Parathyroid adenoma (tissue), 2 donors: Measurements from ENCODE around the gene FCHO2.
"Not testable (repeated sequence)": the region's sequence is repeated elsewhere in the genome, so short reads cannot be mapped to it uniquely, and the experiment has no call there.

ENCODE experiments used
- H2AFZ ChIP-seq: fragments of 300-600 bp; sonication (generic); one replicate; pipeline ENCODE4 v1.7.0; 2017; ENCODE audit warnings: antibody characterized with exemption, mild to moderate bottlenecking
- H3K27ac ChIP-seq: fragments of 300-600 bp; sonication (generic); one replicate; pipeline ENCODE4 v1.7.0; 2017
- H3K27me3 ChIP-seq: fragments of 300-600 bp; sonication (generic); one replicate; pipeline ENCODE4 v1.7.0; 2017; ENCODE audit warnings: low read length; ENCODE audit not compliant: control insufficient read depth, insufficient read depth
- H3K36me3 ChIP-seq: fragments of 300-600 bp; sonication (generic); one replicate; pipeline ENCODE4 v1.7.0; 2017; ENCODE audit warnings: low read length; ENCODE audit not compliant: control insufficient read depth, insufficient read depth
- H3K4me1 ChIP-seq: fragments of 300-600 bp; sonication (generic); one replicate; pipeline ENCODE4 v1.7.0; 2017; ENCODE audit warnings: control low read depth
- H3K4me2 ChIP-seq: fragments of 300-600 bp; sonication (generic); one replicate; pipeline ENCODE4 v1.7.0; 2017; ENCODE audit warnings: low read length
- H3K4me3 ChIP-seq: fragments of 300-600 bp; sonication (generic); one replicate; pipeline ENCODE4 v1.7.0; 2017; ENCODE audit warnings: low read depth, low read length
- H3K79me2 ChIP-seq: fragments of 300-600 bp; sonication (generic); one replicate; pipeline ENCODE4 v1.7.0; 2017; ENCODE audit warnings: control low read depth
- H3K9ac ChIP-seq: fragments of 300-600 bp; sonication (generic); one replicate; pipeline ENCODE4 v1.7.0; 2017; ENCODE audit warnings: mild to moderate bottlenecking
- H3K9me3 ChIP-seq: fragments of 300-600 bp; sonication (generic); one replicate; pipeline ENCODE4 v1.7.0; 2017; ENCODE audit warnings: low read length; ENCODE audit not compliant: control insufficient read depth
- CTCF ChIP-seq: fragments of 300-600 bp; sonication (generic); IDR thresholded peaks from one replicate; pipeline ENCODE4 v1.7.0; 2017; ENCODE audit warnings: antibody characterized with exemption, mild to moderate bottlenecking
- donor health status: primary hyperparathyroidism.

The FCHO2 gene

GRCh38 chr5:72999916-73000315, 44.1 kb downstream of the FCHO2 start:
- Histone ChIP-seq H3K27ac (no peak overlapping the region), H2AFZ (no peak overlapping the region), H3K9ac (no peak overlapping the region), H3K4me3 (no peak overlapping the region), H3K27me3 (no peaks in the 10 kb centered on the region), H3K4me2 (no peak overlapping the region), H3K36me3 (no peaks in the 10 kb centered on the region), H3K79me2 (peaks cover 2% of the 10 kb centered on the region), H3K9me3 (no peaks in the 10 kb centered on the region), H3K4me1 (no peaks in the 10 kb centered on the region)
- no peak for TF ChIP-seq CTCF

GRCh38 chr5:73005886-73006285, 50.0 kb downstream of the FCHO2 start:
- Histone ChIP-seq H3K79me2 (no peaks in the 10 kb centered on the region), H3K27ac (no peak overlapping the region), H3K36me3 (no peaks in the 10 kb centered on the region), H3K27me3 (no peaks in the 10 kb centered on the region), H3K9ac (no peak overlapping the region), H3K4me2 (no peak overlapping the region), H2AFZ (no peak overlapping the region), H3K4me3 (no peak overlapping the region), H3K4me1 (no peaks in the 10 kb centered on the region), H3K9me3 (no peaks in the 10 kb centered on the region)
- no peak for TF ChIP-seq CTCF

- Histone ChIP-seq H3K79me2 (no peaks in the 10 kb centered on the region), H3K9ac (no peak overlapping the region), H3K4me1 (no peaks in the 10 kb centered on the region), H3K27ac (no peak overlapping the region), H2AFZ (no peak overlapping the region), H3K36me3 (no peaks in the 10 kb centered on the region), H3K4me2 (no peak overlapping the region), H3K4me3 (no peak overlapping the region), H3K9me3 (no peaks in the 10 kb centered on the region), H3K27me3 (no peaks in the 10 kb centered on the region)
- TF ChIP-seq CTCF: no peak
These were observed 51.2 kb downstream of the FCHO2 start for GRCh38 chr5:73007051-73007450.

GRCh38 chr5:73008831-73009230, 53.0 kb downstream of the FCHO2 start:
- Histone ChIP-seq H3K4me1 (no peaks in the 10 kb centered on the region), H3K27me3 (no peaks in the 10 kb centered on the region), H3K36me3 (no peaks in the 10 kb centered on the region), H3K9ac (no peak overlapping the region), H3K4me2 (no peak overlapping the region), H3K27ac (no peak overlapping the region), H3K9me3 (no peaks in the 10 kb centered on the region), H2AFZ (no peak overlapping the region), H3K79me2 (no peaks in the 10 kb centered on the region), H3K4me3 (no peak overlapping the region)
- TF ChIP-seq CTCF: no peak

- H3K27ac ChIP-seq, H3K79me2 ChIP-seq, H3K9me3 ChIP-seq, H3K4me2 ChIP-seq, H3K9ac ChIP-seq, H3K27me3 ChIP-seq, H3K4me1 ChIP-seq, H3K36me3 ChIP-seq, H3K4me3 ChIP-seq, H2AFZ ChIP-seq: not testable (repeated sequence)
These were observed 55.8 kb downstream of the FCHO2 start for GRCh38 chr5:73011612-73012011.
